Measurements from ENCODE around the gene PCYT1B. TPM values are rescaled to one million over a fixed set of nuclear protein-coding genes. Genes with fewer than 3 reads are reported as not detected.

PCYT1B gene
- 10 to 100 TPM; 13.0 to 13.2 TPM for total RNA-seq
- polyA plus RNA-seq (ENCODE audit: insufficient read length in 2 of 2), result 10 to 100 TPM; 18.3 to 22.9 TPM
- long read RNA-seq, donor 1, partial matches to known transcripts, result 0 of 2 reads
- long read RNA-seq, donor 1, other reads (novel, unspliced or antisense), result 0 of 2 reads
- long read RNA-seq, donor 2, result 0 reads
- long read RNA-seq, donor 3, full-length matches to known transcripts, result 6 of 6 reads
- long read RNA-seq, donor 3, partial matches to known transcripts, result 0 of 6 reads
- long read RNA-seq, donor 3, other reads (novel, unspliced or antisense), result 0 of 6 reads
- long read RNA-seq, donor 4, partial matches to known transcripts, result 0 of 1 reads
- long read RNA-seq, donor 4, other reads (novel, unspliced or antisense), result 0 of 1 reads

DNA sequence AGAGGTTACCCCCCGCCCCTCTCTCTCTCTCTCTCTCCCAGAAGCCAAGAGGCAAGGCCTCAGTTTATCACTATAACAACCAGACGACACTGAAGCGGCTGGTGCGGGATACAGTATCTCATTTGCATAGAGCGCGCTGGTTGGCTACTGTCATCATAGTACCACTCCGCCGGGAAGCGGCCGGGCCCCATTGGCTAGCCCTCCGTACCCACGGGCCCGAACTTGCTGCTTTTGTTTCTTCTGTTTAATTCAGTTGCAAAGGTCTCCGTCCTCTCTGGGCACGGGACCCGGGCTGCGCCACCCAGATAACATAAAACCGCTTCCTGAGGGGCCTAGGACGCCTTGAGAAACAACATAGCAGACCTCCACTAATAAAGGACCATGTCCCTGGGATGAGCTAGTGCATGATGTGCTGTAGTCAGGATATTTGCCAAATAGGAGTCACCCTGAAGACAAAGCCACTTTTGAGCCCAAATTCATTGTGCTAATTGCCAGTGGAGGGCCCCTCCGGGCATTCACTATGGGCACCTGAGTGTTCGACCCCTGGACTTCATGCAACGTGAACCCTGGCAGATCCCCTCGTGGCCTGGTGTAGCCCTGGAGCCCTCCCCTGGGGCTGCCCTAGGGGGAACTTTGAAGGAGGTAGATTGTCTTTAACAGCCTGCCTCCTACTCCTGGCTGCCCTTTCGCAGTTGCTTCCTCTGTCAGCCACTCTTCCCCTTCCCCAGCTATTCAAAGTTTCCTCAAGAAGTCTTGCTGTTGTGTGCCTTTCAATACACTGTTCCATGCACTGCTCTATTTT, at the start of gene PCYT1B:
TSS of gene PCYT1B (minus strand) at position 91 of the 802 bp plus-strand sequence. CDS start 242 bp downstream, outside the sequence.
- Histone ChIP-seq H3K4me3 (ENCODE audit: low read depth, low read length) (peak within 1 kb of the TSS; percentile 51), H3K4me1 (ENCODE audit: control insufficient read depth, insufficient read depth, low read length) (peaks cover 7% of the 10 kb centered on the region), H3K27ac (ENCODE audit: low read depth, low read length) (peak within 1 kb of the TSS; percentile 84), H3K27me3 (ENCODE audit: control insufficient read depth, insufficient read depth, low read length) (peaks cover 10% of the 10 kb centered on the region), H3K36me3 (ENCODE audit: control insufficient read depth, insufficient read depth, low read length) (no peaks in the 10 kb centered on the region), H3K9me3 (ENCODE audit: control insufficient read depth, insufficient read depth, low read length) (no peaks in the 10 kb centered on the region)
- peak; percentile 36 to 96 (median 60) for DNase-seq (ENCODE audit: low read depth in 4 of 6, low spot score in 6 of 6)
- 30% methylated on average over 20 of the region's 24 CpGs for WGBS (ENCODE audit: insufficient coverage)

DNA sequence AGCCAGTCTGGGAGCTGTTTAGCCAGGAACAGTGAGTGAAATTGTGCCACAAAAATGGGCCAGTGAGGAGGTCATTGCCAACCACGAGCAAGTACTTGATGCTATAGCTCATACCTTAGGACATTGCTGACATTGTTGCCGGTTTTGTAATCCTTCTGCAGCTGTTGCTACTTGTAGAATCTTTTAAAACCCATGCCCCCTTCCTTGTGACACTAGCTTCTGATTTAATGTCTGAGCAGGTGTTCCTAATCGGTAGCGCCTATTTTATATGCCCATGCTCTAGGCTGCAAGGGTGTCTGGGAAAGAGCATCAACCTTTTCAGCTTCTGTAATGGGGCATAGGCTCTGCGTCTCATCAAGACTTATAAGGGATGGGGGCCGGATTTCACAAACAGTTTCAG, 49.1 kb upstream of the PCYT1B start:
- Histone ChIP-seq H3K27ac (ENCODE audit: low read depth, low read length) (no peak overlapping the region), H3K4me3 (ENCODE audit: low read depth, low read length) (no peak overlapping the region), H3K36me3 (ENCODE audit: control insufficient read depth, insufficient read depth, low read length) (no peaks in the 10 kb centered on the region), H3K4me1 (ENCODE audit: control insufficient read depth, insufficient read depth, low read length) (no peaks in the 10 kb centered on the region), H3K27me3 (ENCODE audit: control insufficient read depth, insufficient read depth, low read length) (no peaks in the 10 kb centered on the region), H3K9me3 (ENCODE audit: control insufficient read depth, insufficient read depth, low read length) (no peaks in the 10 kb centered on the region)
- DNase-seq (ENCODE audit: low read depth in 4 of 6, low spot score in 6 of 6), result no peak
- WGBS (ENCODE audit: insufficient coverage), result 75% methylated on average over 6 of the region's 6 CpGs

DNA sequence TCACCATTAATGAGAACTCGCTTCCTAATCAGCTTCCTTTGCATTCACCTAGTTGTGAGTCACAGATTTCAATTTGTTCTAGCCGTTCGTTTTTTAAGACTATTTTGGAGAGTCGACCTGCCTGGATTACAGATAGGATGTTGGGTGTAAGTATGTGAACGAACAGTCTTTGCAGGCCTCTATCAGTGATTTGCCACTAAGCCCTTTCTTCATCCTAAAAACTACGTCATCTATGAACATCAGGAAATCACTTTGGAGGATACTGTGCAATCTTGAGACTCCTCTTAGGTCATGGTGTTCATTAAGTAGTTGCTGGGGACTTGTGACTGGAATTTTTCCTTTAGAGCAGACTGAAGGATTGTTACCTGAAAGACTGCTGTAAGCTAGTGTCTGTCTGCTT, 47.7 kb upstream of the PCYT1B start:
- H3K36me3 ChIP-seq (ENCODE audit: control insufficient read depth, insufficient read depth, low read length), result no peaks in the 10 kb centered on the region
- no peaks in the 10 kb centered on the region for H3K4me1 ChIP-seq (ENCODE audit: control insufficient read depth, insufficient read depth, low read length)
- no peak overlapping the region for H3K4me3 ChIP-seq (ENCODE audit: low read depth, low read length)
- H3K9me3 ChIP-seq (ENCODE audit: control insufficient read depth, insufficient read depth, low read length), result no peaks in the 10 kb centered on the region
- H3K27ac ChIP-seq (ENCODE audit: low read depth, low read length), result no peak overlapping the region
- no peak for DNase-seq (ENCODE audit: low read depth in 4 of 6, low spot score in 6 of 6)
- 67% methylated on average over 1 of the region's 6 CpGs for WGBS (ENCODE audit: insufficient coverage)
- H3K27me3 ChIP-seq (ENCODE audit: control insufficient read depth, insufficient read depth, low read length), result no peaks in the 10 kb centered on the region

DNA sequence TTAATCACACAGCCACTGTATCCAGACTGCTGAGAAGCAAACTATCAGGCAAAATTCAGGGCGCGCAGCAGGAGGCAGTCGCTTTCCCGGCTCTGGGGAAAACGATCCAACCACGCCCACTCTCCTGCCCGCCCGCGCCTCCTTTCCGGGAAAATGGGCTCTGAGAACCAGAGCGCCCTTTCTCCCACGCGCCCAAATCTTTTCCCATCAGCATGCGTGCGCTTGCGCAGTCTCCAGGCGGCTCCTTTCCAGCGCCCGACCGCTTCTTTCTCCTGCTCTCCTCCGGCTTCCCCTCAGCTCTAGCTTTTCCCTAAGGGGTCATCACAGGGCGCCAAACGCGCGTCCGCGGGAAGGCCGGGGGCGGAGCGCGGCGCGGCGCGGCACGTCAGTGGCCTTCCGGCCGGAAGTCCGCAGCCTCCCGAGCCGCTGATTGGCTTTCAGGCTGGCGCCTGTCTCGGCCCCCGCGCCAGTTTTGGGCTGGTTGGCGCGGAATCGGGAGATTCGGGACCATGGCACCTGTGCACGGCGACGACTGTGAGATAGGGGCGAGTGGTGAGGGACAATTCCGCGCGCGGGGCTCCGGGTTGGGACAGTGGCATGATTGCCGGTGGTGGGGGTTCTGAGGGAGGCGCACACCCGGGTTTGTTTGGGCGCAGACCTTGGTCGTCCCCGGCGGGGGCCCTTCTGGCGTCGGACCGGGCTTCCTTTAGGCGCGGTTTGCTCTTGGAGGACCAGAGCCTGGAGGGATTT, 46.5 kb upstream of the PCYT1B start, which contains the start of gene POLA1:
TSS of gene POLA1 (plus strand) at position 466 of the 750 bp plus-strand sequence. CDS start at position 510, 44 bp downstream.
- no peaks in the 10 kb centered on the region for H3K36me3 ChIP-seq (ENCODE audit: control insufficient read depth, insufficient read depth, low read length)
- no peaks in the 10 kb centered on the region for H3K9me3 ChIP-seq (ENCODE audit: control insufficient read depth, insufficient read depth, low read length)
- H3K4me1 ChIP-seq (ENCODE audit: control insufficient read depth, insufficient read depth, low read length), result no peaks in the 10 kb centered on the region
- 25% methylated on average over 70 of the region's 70 CpGs for WGBS (ENCODE audit: insufficient coverage)
- H3K27me3 ChIP-seq (ENCODE audit: control insufficient read depth, insufficient read depth, low read length), result no peaks in the 10 kb centered on the region
- peak within 1 kb of the TSS; percentile 65 for H3K4me3 ChIP-seq (ENCODE audit: low read depth, low read length)
- DNase-seq (ENCODE audit: low read depth in 4 of 6, low spot score in 6 of 6), result peak; percentile 78 to 98 (median 84)
- H3K27ac ChIP-seq (ENCODE audit: low read depth, low read length), result peak within 1 kb of the TSS; percentile 86

DNA sequence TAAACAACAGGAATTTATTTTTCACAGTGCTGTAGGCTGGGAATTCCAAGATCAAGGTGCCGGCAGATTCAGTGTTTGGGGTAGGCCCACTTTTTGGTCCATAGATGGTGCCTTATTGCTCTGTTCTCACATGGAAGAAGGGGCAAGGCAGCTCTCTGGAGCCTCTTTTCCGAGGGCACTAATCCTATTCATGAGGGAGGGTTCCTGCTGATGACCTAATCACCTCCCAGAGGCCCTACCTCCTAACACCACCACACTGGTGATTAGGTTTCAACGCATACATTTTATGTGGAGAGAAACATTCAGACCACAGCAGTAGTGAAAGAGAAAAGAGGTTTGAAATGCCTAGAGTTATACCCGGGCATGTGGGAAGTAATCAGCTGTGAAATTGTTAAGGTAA, 45.2 kb upstream of the PCYT1B start:
- Histone ChIP-seq H3K27ac (ENCODE audit: low read depth, low read length) (no peak overlapping the region), H3K36me3 (ENCODE audit: control insufficient read depth, insufficient read depth, low read length) (no peaks in the 10 kb centered on the region), H3K9me3 (ENCODE audit: control insufficient read depth, insufficient read depth, low read length) (no peaks in the 10 kb centered on the region), H3K4me1 (ENCODE audit: control insufficient read depth, insufficient read depth, low read length) (no peaks in the 10 kb centered on the region), H3K27me3 (ENCODE audit: control insufficient read depth, insufficient read depth, low read length) (no peaks in the 10 kb centered on the region), H3K4me3 (ENCODE audit: low read depth, low read length) (no peak overlapping the region)
- 70% methylated on average over 2 of the region's 4 CpGs for WGBS (ENCODE audit: insufficient coverage)
- DNase-seq (ENCODE audit: low read depth in 4 of 6, low spot score in 6 of 6), result no peak

DNA sequence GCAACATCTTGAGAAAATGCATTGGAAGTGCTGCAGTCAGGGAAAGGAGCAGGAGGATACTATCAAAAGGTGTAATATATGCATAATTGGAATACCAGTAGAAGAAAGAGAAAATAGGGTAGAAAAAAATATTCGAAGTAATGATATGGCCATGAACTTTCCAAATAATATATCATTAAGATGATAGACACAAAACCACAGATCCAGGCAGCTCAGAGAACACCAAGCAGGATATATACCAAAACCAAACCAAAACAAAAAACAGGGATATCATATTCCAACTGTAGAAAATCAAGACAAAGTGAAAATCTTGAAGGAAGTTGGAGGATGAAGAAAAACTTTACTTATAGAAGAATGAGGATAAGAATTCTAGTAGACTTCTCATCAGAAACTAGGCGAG, 36.9 kb upstream of the PCYT1B start:
- DNase-seq (ENCODE audit: low read depth in 4 of 6, low spot score in 6 of 6), result no peak
- Histone ChIP-seq H3K4me1 (ENCODE audit: control insufficient read depth, insufficient read depth, low read length) (no peaks in the 10 kb centered on the region), H3K27me3 (ENCODE audit: control insufficient read depth, insufficient read depth, low read length) (no peaks in the 10 kb centered on the region), H3K9me3 (ENCODE audit: control insufficient read depth, insufficient read depth, low read length) (peaks cover 3% of the 10 kb centered on the region), H3K27ac (ENCODE audit: low read depth, low read length) (no peak overlapping the region), H3K36me3 (ENCODE audit: control insufficient read depth, insufficient read depth, low read length) (no peaks in the 10 kb centered on the region), H3K4me3 (ENCODE audit: low read depth, low read length) (no peak overlapping the region)
- no CpG with 5 or more reads among the region's 2 CpGs for WGBS (ENCODE audit: insufficient coverage)

DNA sequence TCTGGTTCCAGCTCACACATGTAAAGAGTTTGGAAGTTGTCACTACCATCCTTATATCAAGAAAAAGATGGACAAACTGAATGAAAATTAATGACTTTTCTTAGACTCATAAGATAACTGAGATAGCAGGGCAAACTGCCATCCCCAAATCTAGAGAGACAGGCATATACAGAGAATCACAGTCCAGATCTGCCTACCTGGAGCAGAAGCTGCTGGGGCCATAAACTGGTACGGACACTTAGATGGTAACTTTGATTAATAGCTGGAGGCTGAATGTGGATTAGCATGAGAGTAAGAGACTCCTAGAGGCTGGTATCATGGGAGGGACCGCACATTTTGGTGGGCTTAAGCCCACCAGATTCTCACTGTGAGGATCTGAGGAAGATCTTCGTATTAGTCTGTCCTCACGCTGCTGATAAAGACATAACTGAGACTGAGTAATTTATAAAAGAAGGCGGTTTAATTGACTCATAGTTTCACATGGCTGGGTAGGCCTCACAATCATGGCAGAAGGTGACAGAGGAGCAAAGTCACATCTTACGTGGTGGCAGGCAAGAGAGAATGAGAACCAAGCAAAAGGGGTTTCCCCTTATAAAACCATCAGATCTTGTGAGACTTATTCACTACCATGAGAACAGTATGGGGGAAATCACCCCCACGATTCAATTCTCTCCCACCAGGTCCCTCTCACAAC, 35.7 kb upstream of the PCYT1B start:
- H3K4me1 ChIP-seq (ENCODE audit: control insufficient read depth, insufficient read depth, low read length), result no peaks in the 10 kb centered on the region
- H3K9me3 ChIP-seq (ENCODE audit: control insufficient read depth, insufficient read depth, low read length), result peaks cover 3% of the 10 kb centered on the region
- no peak overlapping the region for H3K27ac ChIP-seq (ENCODE audit: low read depth, low read length)
- no peaks in the 10 kb centered on the region for H3K36me3 ChIP-seq (ENCODE audit: control insufficient read depth, insufficient read depth, low read length)
- DNase-seq (ENCODE audit: low read depth in 4 of 6, low spot score in 6 of 6), result no peak
- WGBS (ENCODE audit: insufficient coverage), result 73% methylated on average over 5 of the region's 7 CpGs
- no peak overlapping the region for H3K4me3 ChIP-seq (ENCODE audit: low read depth, low read length)
- no peaks in the 10 kb centered on the region for H3K27me3 ChIP-seq (ENCODE audit: control insufficient read depth, insufficient read depth, low read length)

DNA sequence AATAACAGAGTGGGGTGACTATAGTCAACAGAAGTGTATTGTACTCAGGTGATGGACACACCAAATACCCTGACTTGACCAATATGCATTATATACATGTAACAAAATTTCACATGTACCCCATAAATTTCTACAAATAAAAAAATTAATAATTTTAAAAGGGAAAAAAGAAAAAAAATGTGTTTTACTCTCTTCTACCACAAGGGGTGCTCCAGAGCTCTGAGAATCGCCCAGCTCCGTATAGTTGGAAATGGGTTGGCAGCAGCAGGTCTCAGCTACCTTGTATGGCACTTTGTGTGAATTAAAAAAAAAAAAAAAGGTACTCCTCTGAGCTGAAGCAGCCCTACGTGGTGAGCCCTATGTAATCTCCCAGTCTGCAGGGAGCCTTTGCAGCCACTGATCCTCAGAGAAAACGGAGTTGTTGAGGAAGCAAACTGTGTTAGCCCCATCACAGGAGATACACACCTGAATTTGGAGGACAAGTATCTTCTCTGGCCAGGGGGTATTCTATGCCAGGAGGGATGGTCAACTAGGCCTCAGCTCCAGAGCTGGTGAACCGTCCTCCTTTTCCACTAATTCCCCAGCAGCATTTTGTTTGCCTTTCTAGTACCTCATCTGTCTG, 29.4 kb upstream of the PCYT1B start:
- peak in 1 of 6 donors; percentile 12 for DNase-seq (ENCODE audit: low read depth in 4 of 6, low spot score in 6 of 6)
- Histone ChIP-seq H3K9me3 (ENCODE audit: control insufficient read depth, insufficient read depth, low read length) (no peaks in the 10 kb centered on the region), H3K27me3 (ENCODE audit: control insufficient read depth, insufficient read depth, low read length) (no peaks in the 10 kb centered on the region), H3K4me3 (ENCODE audit: low read depth, low read length) (no peak overlapping the region), H3K36me3 (ENCODE audit: control insufficient read depth, insufficient read depth, low read length) (no peaks in the 10 kb centered on the region), H3K27ac (ENCODE audit: low read depth, low read length) (no peak overlapping the region), H3K4me1 (ENCODE audit: control insufficient read depth, insufficient read depth, low read length) (peaks cover 3% of the 10 kb centered on the region)
- 35% methylated on average over 3 of the region's 5 CpGs for WGBS (ENCODE audit: insufficient coverage)
